ENCODE data around the gene NFE2L3. TPM values are rescaled to one million over a fixed set of nuclear protein-coding genes. Genes with fewer than 3 reads are reported as not detected.

NFE2L3 gene
- total and polyA plus RNA-seq, 2 donors (not counting 1 experiment from before 2014, with no cell fraction given): 1.4 to 1.6 TPM

- ATAC-seq (ENCODE audit: low read depth): peak; percentile 51
- peak within 1 kb of the TSS; percentile 82 for H3K4me2 ChIP-seq (replicated peaks; ENCODE audit: low read depth, low read length, poor library complexity, severe bottlenecking)
- Mint-ChIP-seq H3K9me3 (ENCODE audit: insufficient read depth) (no peaks in the 10 kb centered on the region), H3K4me1 (peaks cover 47% of the 10 kb centered on the region), H3K4me3 (peak within 1 kb of the TSS; percentile 99), H3K27me3 (no peaks in the 10 kb centered on the region), H3K27ac (peak within 1 kb of the TSS; percentile 100)
- CTCF ChIA-PET: interaction anchor here (0.7 to 9.6 kb wide), 7 partner anchors 9 to 307 kb away, joined by 3 to 84 read pairs (median 13); partner anchors contain the start of gene NFE2L3
- H4K20me1 ChIP-seq (ENCODE audit: control insufficient read depth, insufficient read depth, low read length, poor library complexity, severe bottlenecking): peaks cover 57% of the 10 kb centered on the region
- H2AFZ ChIP-seq (ENCODE audit: insufficient read depth, low read depth, low read length, poor library complexity, severe bottlenecking): peak within 1 kb of the TSS; percentile 77
- intact Hi-C loops (cut with micrococcal nuclease): loop anchor here (1.0 to 2.0 kb wide), 6 partner anchors 13 to 251 kb away; no protein-coding TSS in a partner anchor
- H3K27ac ChIP-seq (ENCODE audit: low read length in 2 of 2): peak within 1 kb of the TSS; percentile 97 to 99
- peaks cover 1 to 37% of the 10 kb centered on the region in 2 experiments for H3K36me3 ChIP-seq (replicated peaks in 1 of 2; ENCODE audit: control extremely low read depth in 1 of 2, control insufficient read depth in 1 of 2, extremely low read depth in 1 of 2, insufficient read depth in 2 of 2, low read length in 1 of 2)
- H3K9ac ChIP-seq (ENCODE audit: low read length): peak within 1 kb of the TSS; percentile 100
- H3K4me1 ChIP-seq (ENCODE audit: control insufficient read depth in 2 of 2, insufficient read depth in 2 of 2, low read length in 2 of 2): peaks cover 29 to 32% of the 10 kb centered on the region in 2 donors
- POLR2A ChIA-PET: interaction anchor here (0.7 to 3.3 kb wide), 11 partner anchors 9 to 233 kb away, joined by 3 to 23 read pairs (median 4); partner anchors contain the start of gene NFE2L3
- no peak for TF ChIP-seq CTCF (IDR thresholded peaks at IDR 0.05)
- WGBS (ENCODE audit: insufficient coverage): under 1% methylated on average over 70 of the region's 86 CpGs
- peaks cover 84% of the 10 kb centered on the region for H3K79me2 ChIP-seq (ENCODE audit: control insufficient read depth, insufficient read depth, low read length)
- peak within 1 kb of the TSS; percentile 80 to 100 (median 100) for H3K4me3 ChIP-seq (ENCODE audit: control extremely low read depth in 1 of 5, extremely low read depth in 1 of 5, insufficient read depth in 1 of 5, low read depth in 2 of 5, low read length in 4 of 5)
- no peaks in the 10 kb centered on the region for H3K27me3 ChIP-seq (replicated peaks in 1 of 4; ENCODE audit: control extremely low read depth in 1 of 4, control insufficient read depth in 3 of 4, insufficient read depth in 4 of 4, low read length in 3 of 4)
- H3K9me3 ChIP-seq (ENCODE audit: control extremely low read depth in 1 of 3, control insufficient read depth in 2 of 3, insufficient read depth in 1 of 3, low read length in 2 of 3): no peaks in the 10 kb centered on the region
- peak; percentile 97 for DNase-seq
Measured at GRCh38 chr7:26201247-26202018, 49.4 kb downstream of the NFE2L3 start, which contains the start of gene CBX3. TSS of gene CBX3 (plus strand) at chr7:26201745. CDS start at chr7:26202999, 1,254 bp downstream.
